OCI-LY1 (cell line): ENCODE measurements around the gene SLC25A33.
"Not testable (repeated sequence)": the region's sequence is repeated elsewhere in the genome, so short reads cannot be mapped to it uniquely, and the experiment has no call there.

Experiments used
- H2AFZ ChIP-seq: fragments of 200-600 bp; sonication (generic), shearing (Covaris generic); 2 replicates; pipeline ENCODE4 v1.6.0; 2014; ENCODE audit warnings: antibody characterized with exemption, mild to moderate bottlenecking, low read length
- H3F3A ChIP-seq: fragments of 200-600 bp; sonication (generic), shearing (Covaris generic); 2 replicates; pipeline ENCODE4 v1.6.0; 2014; ENCODE audit warnings: mild to moderate bottlenecking, antibody characterized with exemption, low read length, moderate library complexity; ENCODE audit not compliant: insufficient read depth
- H3K27ac ChIP-seq: fragments of 200-600 bp; sonication (generic); 2 replicates; pipeline ENCODE4 v1.5.1; 2014; ENCODE audit warnings: low read length, mixed run types, mild to moderate bottlenecking, low read depth; ENCODE audit not compliant: poor library complexity, severe bottlenecking
- H3K27me3 ChIP-seq: fragments of 200-600 bp; sonication (generic); 2 replicates; pipeline ENCODE4 v1.6.0; 2014; ENCODE audit warnings: antibody characterized with exemption, mild to moderate bottlenecking, low read length, moderate library complexity; ENCODE audit not compliant: insufficient read depth
- H3K36me3 ChIP-seq: fragments of 200-600 bp; sonication (generic); 2 replicates; pipeline ENCODE4 v1.6.1; 2014; ENCODE audit warnings: mild to moderate bottlenecking, antibody characterized with exemption, low read length, moderate library complexity, mixed read lengths; ENCODE audit not compliant: insufficient read depth
- H3K4me1 ChIP-seq: fragments of 200-600 bp; sonication (generic); 2 replicates; pipeline ENCODE4 v1.5.1; 2014; ENCODE audit warnings: mild to moderate bottlenecking, low read length, moderate library complexity; ENCODE audit not compliant: insufficient read depth, severe bottlenecking
- H3K4me2 ChIP-seq: fragments of 200-600 bp; sonication (generic), shearing (Covaris generic); 2 replicates; pipeline ENCODE4 v1.6.1; 2014; ENCODE audit warnings: low read length
- H3K4me3 ChIP-seq: fragments of 200-600 bp; sonication (generic); 2 replicates; pipeline ENCODE4 v1.5.1; 2014; ENCODE audit warnings: low read length, low read depth, mild to moderate bottlenecking, mixed read lengths; ENCODE audit not compliant: poor library complexity, severe bottlenecking
- H3K79me2 ChIP-seq: fragments of 200-600 bp; shearing (Covaris generic); 2 replicates; pipeline ENCODE4 v1.6.1; 2016; ENCODE audit warnings: mixed run types, low read length, mixed read lengths; ENCODE audit not compliant: insufficient read depth
- H3K9ac ChIP-seq: fragments of 200-600 bp; sonication (generic), shearing (Covaris generic); 2 replicates; pipeline ENCODE4 v1.6.1; 2014; ENCODE audit warnings: mild to moderate bottlenecking, low read length, mixed read lengths
- H3K9me2 ChIP-seq: fragments of 200-600 bp; sonication (generic), shearing (Covaris generic); 2 replicates; pipeline ENCODE4 v1.6.1; 2014; ENCODE audit warnings: low read depth, mild to moderate bottlenecking, low read length, mixed read lengths
- H3K9me3 ChIP-seq: fragments of 200-600 bp; shearing (Covaris generic); 2 replicates; pipeline ENCODE4 v1.6.1; 2014; ENCODE audit warnings: low read length, mixed read lengths
- H4K20me1 ChIP-seq: fragments of 200-600 bp; sonication (generic), shearing (Covaris generic); 2 replicates; pipeline ENCODE4 v1.6.0; 2016; ENCODE audit warnings: mild to moderate bottlenecking, low read length; ENCODE audit not compliant: insufficient read depth
- CTCF ChIP-seq: fragments of 200-600 bp; sonication (generic), shearing (Covaris generic); IDR thresholded peaks from 2 replicates; pipeline ENCODE4 v1.5.1; 2017; ENCODE audit warnings: mild to moderate bottlenecking, antibody characterized with exemption, low read length, moderate library complexity, mixed read lengths
- EZH2 ChIP-seq: fragments of 200-600 bp; sonication (generic), shearing (Covaris generic); IDR thresholded peaks from 2 replicates; pipeline ENCODE4 v1.8.0; 2017; ENCODE audit warnings: borderline replicate concordance, mixed run types, mild to moderate bottlenecking, antibody characterized with exemption, low read length, moderate library complexity, mixed read lengths

SLC25A33 gene

GRCh38 chr1:9624081-9624480 lies 84.8 kb downstream of the SLC25A33 start:
- Histone ChIP-seq H3F3A (no peaks in the 10 kb centered on the region), H3K4me3 (no peak overlapping the region), H3K27ac (no peak overlapping the region), H2AFZ (no peak overlapping the region), H3K4me1 (peaks cover 34% of the 10 kb centered on the region), H3K36me3 (no peaks in the 10 kb centered on the region), H3K9ac (no peak overlapping the region), H4K20me1 (no peaks in the 10 kb centered on the region), H3K9me3 (no peaks in the 10 kb centered on the region), H3K79me2 (no peaks in the 10 kb centered on the region), H3K9me2 (no peaks in the 10 kb centered on the region), H3K4me2 (no peak overlapping the region), H3K27me3 (no peaks in the 10 kb centered on the region; the same call in 1 of the 2 replicates)
- TF ChIP-seq EZH2 (no peak), CTCF (no peak)

GRCh38 chr1:9625030-9625429 lies 85.8 kb downstream of the SLC25A33 start:
- H3K9me3 ChIP-seq, H3K27ac ChIP-seq, H3K9me2 ChIP-seq, H3K36me3 ChIP-seq, H2AFZ ChIP-seq, H3K27me3 ChIP-seq, H3K4me3 ChIP-seq, H3K4me2 ChIP-seq, H3K9ac ChIP-seq, H3K79me2 ChIP-seq, H3F3A ChIP-seq, H4K20me1 ChIP-seq: not testable (repeated sequence)
- H3K4me1 ChIP-seq: peaks cover 44% of the 10 kb centered on the region

GRCh38 chr1:9626201-9626608 lies 86.9 kb downstream of the SLC25A33 start:
- Histone ChIP-seq H3K4me3 (peak overlapping the region; percentile 47), H3K4me1 (peaks cover 55% of the 10 kb centered on the region), H3K9me2 (no peaks in the 10 kb centered on the region), H3K4me2 (peak overlapping the region; percentile 65), H3K36me3 (no peaks in the 10 kb centered on the region), H2AFZ (no peak overlapping the region), H3K27ac (peak overlapping the region; percentile 55), H3F3A (no peaks in the 10 kb centered on the region), H4K20me1 (no peaks in the 10 kb centered on the region), H3K9me3 (no peaks in the 10 kb centered on the region), H3K27me3 (no peaks in the 10 kb centered on the region; the same call in 1 of the 2 replicates), H3K9ac (no peak overlapping the region; the same call in 1 of the 2 replicates), H3K79me2 (no peaks in the 10 kb centered on the region)
- TF ChIP-seq CTCF: no peak
- no peak for TF ChIP-seq EZH2
